ENCODE results near the gene MICALL2. TPM values are rescaled to one million over a fixed set of nuclear protein-coding genes. Genes with fewer than 3 reads are reported as not detected.
"Not testable (repeated sequence)": the region's sequence is repeated elsewhere in the genome, so short reads cannot be mapped to it uniquely, and the experiment has no call there.

The MICALL2 gene
- total and polyA plus RNA-seq, 4 donors, result 41.7 to 346 (median 64.0) TPM

GRCh38 chr7:1444214-1444924 is 14.9 kb downstream of the MICALL2 start:
- no peak for ATAC-seq (ENCODE audit: low FRiP score)

DNA sequence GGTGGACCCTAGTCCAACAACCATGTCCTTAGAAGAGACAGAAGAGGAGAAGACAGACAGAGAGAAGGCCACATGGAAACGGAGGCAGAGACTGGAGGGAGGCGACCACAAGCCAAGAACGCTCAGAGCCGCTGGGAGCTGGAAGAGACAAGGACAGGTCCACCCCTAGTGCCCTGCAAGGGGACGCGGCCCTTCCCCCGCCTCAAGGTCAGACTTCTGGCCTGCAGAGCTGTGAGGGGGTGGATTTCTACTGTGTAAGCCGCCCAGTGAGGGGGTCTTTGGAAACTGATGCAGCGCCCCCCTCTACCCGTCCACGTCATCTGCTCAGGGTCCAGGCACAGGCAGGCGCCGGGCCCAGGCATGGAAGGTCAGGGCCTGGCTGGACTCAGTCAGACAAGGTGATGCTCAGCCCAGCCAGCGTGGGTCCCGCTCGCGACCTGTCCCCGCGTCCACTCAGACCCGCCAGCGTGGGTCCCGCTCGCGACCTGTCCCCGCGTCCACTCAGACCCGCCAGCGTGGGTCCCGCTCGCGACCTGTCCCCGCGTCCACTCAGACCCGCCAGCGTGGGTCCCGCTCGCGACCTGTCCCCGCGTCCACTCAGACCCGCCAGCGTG is 15.6 kb downstream of the MICALL2 start:
- WGBS, 2 donors, result 97 to 98% methylated on average over 17 to 30 of the region's 42 CpGs
- H3K27me3 ChIP-seq (ENCODE audit: control insufficient read depth in 1 of 2, insufficient read depth in 2 of 2, low read length in 1 of 2); H3K4me1 ChIP-seq (ENCODE audit: control insufficient read depth in 1 of 2, insufficient read depth in 2 of 2, low read length in 2 of 2); H3K9me3 ChIP-seq (ENCODE audit: control insufficient read depth, low read length); H3K36me3 ChIP-seq (ENCODE audit: control insufficient read depth in 1 of 2, insufficient read depth in 2 of 2, low read length in 1 of 2); intact Hi-C loops (cut with DNase I); H3K27ac ChIP-seq (ENCODE audit: low read depth in 1 of 2, low read length in 2 of 2); DNase-seq; H3K4me3 ChIP-seq (ENCODE audit: low read length in 2 of 2); ATAC-seq (ENCODE audit: low FRiP score): not testable (repeated sequence)

More at GRCh38 chr7:1444214-1444924, 14.9 kb downstream of the MICALL2 start:
- no peak for DNase-seq
- 91 to 94% methylated on average over 39 to 45 of the region's 45 CpGs for WGBS, 2 donors
- intact Hi-C loops (cut with DNase I), result no loop called here
- no peak overlapping the region for H3K27ac ChIP-seq (ENCODE audit: low read depth in 1 of 2, low read length in 2 of 2)
- H3K4me1 ChIP-seq (ENCODE audit: control insufficient read depth in 1 of 2, insufficient read depth in 2 of 2, low read length in 2 of 2), result no peaks in the 10 kb centered on the region
- H3K36me3 ChIP-seq (ENCODE audit: control insufficient read depth in 1 of 2, insufficient read depth in 2 of 2, low read length in 1 of 2), result no peaks in the 10 kb centered on the region
- H3K4me3 ChIP-seq (ENCODE audit: low read length in 2 of 2), result no peak overlapping the region
- no peaks in the 10 kb centered on the region for H3K9me3 ChIP-seq (ENCODE audit: control insufficient read depth, low read length)
- H3K27me3 ChIP-seq (ENCODE audit: control insufficient read depth in 1 of 2, insufficient read depth in 2 of 2, low read length in 1 of 2), result no peaks in the 10 kb centered on the region

DNA sequence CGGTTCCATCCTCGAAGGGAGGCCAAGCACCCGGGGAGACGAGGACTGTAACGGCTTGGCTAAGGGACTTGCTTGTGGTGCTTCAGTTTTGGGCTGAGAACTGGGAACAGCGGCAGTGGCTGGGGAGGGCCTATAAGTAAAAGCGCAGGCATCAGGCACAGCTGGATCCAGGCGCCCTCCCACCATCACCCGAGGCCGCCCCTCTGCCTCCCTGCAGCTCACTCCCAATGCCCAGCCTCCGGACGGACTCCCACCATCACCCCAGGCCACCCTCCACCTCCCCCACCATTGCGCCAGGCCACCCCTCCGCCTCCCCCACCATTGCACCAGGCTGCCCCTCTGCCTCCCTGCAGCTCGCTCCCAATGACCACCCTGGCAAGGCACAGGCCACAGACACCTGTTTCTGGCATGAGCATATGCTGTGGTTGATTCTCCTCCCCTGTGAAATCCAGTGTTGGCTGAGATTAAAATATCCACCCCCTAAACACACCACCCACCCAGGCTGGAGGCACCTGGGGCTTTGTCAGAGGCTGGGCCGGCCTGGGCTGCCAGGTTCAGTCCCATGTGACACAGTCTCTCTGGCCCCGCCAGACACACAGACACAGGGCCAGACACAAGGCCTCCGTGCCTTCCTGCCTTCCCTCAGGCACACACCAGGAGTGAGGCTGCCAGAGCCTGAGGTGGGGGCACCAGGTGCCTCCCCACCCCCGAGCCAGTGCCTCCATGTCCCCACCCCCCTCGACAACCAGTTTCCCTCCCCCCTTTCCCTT is 16.7 kb downstream of the MICALL2 start:
- Histone ChIP-seq H3K4me1 (ENCODE audit: control insufficient read depth in 1 of 2, insufficient read depth in 2 of 2, low read length in 2 of 2) (no peaks in the 10 kb centered on the region), H3K36me3 (ENCODE audit: control insufficient read depth in 1 of 2, insufficient read depth in 2 of 2, low read length in 1 of 2) (no peaks in the 10 kb centered on the region), H3K4me3 (ENCODE audit: low read length in 2 of 2) (no peak overlapping the region), H3K27ac (ENCODE audit: low read depth in 1 of 2, low read length in 2 of 2) (no peak overlapping the region), H3K27me3 (ENCODE audit: control insufficient read depth in 1 of 2, insufficient read depth in 2 of 2, low read length in 1 of 2) (no peaks in the 10 kb centered on the region), H3K9me3 (ENCODE audit: control insufficient read depth, low read length) (no peaks in the 10 kb centered on the region)
- no peak for DNase-seq
- WGBS, 2 donors, result 89 to 93% methylated on average over 17 to 20 of the region's 20 CpGs
- intact Hi-C loops (cut with DNase I), result no loop called here
- no peak for ATAC-seq (ENCODE audit: low FRiP score)

- H3K27ac ChIP-seq (ENCODE audit: low read depth in 1 of 2, low read length in 2 of 2), result no peak overlapping the region
- H3K27me3 ChIP-seq (ENCODE audit: control insufficient read depth in 1 of 2, insufficient read depth in 2 of 2, low read length in 1 of 2), result no peaks in the 10 kb centered on the region
- whole genome bisulfite sequencing, 2 donors, result 91 to 92% methylated on average over 41 of the region's 41 CpGs
- H3K4me3 ChIP-seq (ENCODE audit: low read length in 2 of 2), result no peak overlapping the region
- no peaks in the 10 kb centered on the region for H3K9me3 ChIP-seq (ENCODE audit: control insufficient read depth, low read length)
- no peaks in the 10 kb centered on the region for H3K36me3 ChIP-seq (ENCODE audit: control insufficient read depth in 1 of 2, insufficient read depth in 2 of 2, low read length in 1 of 2)
- H3K4me1 ChIP-seq (ENCODE audit: control insufficient read depth in 1 of 2, insufficient read depth in 2 of 2, low read length in 2 of 2), result no peaks in the 10 kb centered on the region
- intact Hi-C loops (cut with DNase I), result no loop called here
- no peak for ATAC-seq (ENCODE audit: low FRiP score)
- DNase-seq, result no peak
Measured at GRCh38 chr7:1441615-1442354, 17.5 kb downstream of the MICALL2 start.

DNA sequence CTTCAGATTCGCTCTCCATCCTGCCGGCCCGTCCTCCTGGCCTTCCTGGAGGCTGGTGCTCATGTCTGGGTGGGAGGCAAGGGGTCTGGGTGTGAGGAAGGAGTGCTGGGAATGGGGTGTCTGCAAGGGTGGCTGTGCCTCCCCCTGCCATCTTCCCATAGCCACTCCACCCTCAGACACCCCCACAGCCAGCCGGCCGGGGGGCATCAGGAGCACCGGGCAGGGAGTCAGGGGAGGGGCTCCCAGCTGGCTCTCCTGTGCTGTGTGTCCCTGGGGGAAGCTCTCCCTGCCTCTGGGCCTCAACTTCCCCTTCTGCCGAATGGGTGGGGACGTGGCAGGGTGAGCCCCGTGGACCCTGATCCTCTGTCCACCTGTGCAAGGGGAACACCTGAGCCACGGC is 18.6 kb downstream of the MICALL2 start:
- 91 to 94% methylated on average over 10 of the region's 10 CpGs for WGBS, 2 donors
- ATAC-seq (ENCODE audit: low FRiP score) (no peak), DNase-seq (no peak)
- no peak overlapping the region for H3K27ac ChIP-seq (ENCODE audit: low read depth in 1 of 2, low read length in 2 of 2)
- H3K27me3 ChIP-seq (ENCODE audit: control insufficient read depth in 1 of 2, insufficient read depth in 2 of 2, low read length in 1 of 2), result no peaks in the 10 kb centered on the region
- no peak overlapping the region for H3K4me3 ChIP-seq (ENCODE audit: low read length in 2 of 2)
- no peaks in the 10 kb centered on the region for H3K36me3 ChIP-seq (ENCODE audit: control insufficient read depth in 1 of 2, insufficient read depth in 2 of 2, low read length in 1 of 2)
- intact Hi-C loops (cut with DNase I), result no loop called here
- no peaks in the 10 kb centered on the region for H3K4me1 ChIP-seq (ENCODE audit: control insufficient read depth in 1 of 2, insufficient read depth in 2 of 2, low read length in 2 of 2)
- no peaks in the 10 kb centered on the region for H3K9me3 ChIP-seq (ENCODE audit: control insufficient read depth, low read length)

DNA sequence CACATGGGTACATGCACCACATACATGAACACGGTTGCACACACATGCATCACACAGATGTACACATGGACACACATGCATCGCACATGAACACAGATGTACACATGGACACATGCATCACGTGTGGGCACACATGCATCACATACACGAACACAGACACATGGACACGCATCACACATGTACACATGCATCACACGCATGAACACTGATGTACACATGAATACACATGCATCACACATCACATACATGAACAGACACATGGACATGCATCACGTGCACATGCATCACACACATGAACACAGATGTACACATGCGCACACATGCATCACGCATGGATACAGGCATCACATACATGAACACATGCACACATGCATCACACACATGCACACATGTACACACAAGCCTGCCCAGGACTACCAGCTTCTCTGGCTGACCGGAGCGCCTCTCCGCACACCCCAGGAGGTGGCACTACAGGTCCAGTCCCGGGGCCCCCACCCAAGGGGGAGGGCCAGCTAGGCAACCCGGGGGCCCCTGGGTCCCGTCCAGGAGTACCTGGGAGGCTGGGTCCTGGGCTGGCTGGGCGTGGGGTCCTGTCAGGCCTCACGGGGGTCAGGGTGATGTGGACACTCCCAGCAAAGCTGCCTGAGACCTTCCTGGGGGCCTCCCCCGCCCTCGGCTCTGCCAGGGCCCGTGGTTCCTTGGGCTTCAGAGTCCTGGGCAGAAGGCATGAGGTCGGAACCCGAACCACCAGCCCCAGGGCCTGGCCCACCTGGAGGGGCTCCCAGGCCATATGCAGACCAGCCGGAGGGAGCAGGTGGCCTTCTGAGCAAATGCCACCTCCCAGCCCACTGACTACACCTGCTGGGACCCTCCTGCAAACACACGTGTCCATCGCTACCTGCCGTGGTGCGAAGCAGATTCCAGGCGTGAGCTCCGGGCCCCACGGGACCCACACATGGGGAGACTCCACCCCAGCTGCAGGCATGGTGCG is 19.6 kb downstream of the MICALL2 start:
- H3K4me1 ChIP-seq (ENCODE audit: control insufficient read depth in 1 of 2, insufficient read depth in 2 of 2, low read length in 2 of 2), result no peaks in the 10 kb centered on the region
- intact Hi-C loops (cut with DNase I), result no loop called here
- no peaks in the 10 kb centered on the region for H3K27me3 ChIP-seq (ENCODE audit: control insufficient read depth in 1 of 2, insufficient read depth in 2 of 2, low read length in 1 of 2)
- H3K4me3 ChIP-seq (ENCODE audit: low read length in 2 of 2), result no peak overlapping the region
- ATAC-seq (ENCODE audit: low FRiP score) (no peak), DNase-seq (no peak)
- no peaks in the 10 kb centered on the region for H3K36me3 ChIP-seq (ENCODE audit: control insufficient read depth in 1 of 2, insufficient read depth in 2 of 2, low read length in 1 of 2)
- WGBS, 2 donors, result 88 to 95% methylated on average over 28 to 31 of the region's 31 CpGs
- no peak overlapping the region for H3K27ac ChIP-seq (ENCODE audit: low read depth in 1 of 2, low read length in 2 of 2)
- H3K9me3 ChIP-seq (ENCODE audit: control insufficient read depth, low read length), result no peaks in the 10 kb centered on the region

DNA sequence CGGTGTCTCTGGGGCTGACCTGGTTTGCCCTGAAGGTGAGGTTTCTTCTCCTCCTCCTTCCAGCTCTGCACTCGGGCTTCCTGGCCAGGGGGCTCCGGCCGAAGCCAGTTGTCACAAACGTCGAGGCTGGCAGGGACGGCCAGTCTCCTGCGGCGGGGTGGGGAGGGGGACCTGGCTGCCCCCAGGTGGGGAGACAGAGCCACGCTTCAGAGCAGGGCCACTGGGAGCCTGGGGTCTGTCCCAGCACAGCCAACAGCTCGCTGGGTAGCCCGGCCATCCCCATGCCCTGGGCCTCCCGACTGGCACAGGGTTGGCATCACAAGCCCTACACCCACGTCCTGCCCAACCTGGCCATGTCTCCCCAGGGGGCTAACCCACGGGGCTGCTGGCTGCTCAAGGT is 20.4 kb downstream of the MICALL2 start:
- Histone ChIP-seq H3K27me3 (ENCODE audit: control insufficient read depth in 1 of 2, insufficient read depth in 2 of 2, low read length in 1 of 2) (no peaks in the 10 kb centered on the region), H3K9me3 (ENCODE audit: control insufficient read depth, low read length) (no peaks in the 10 kb centered on the region), H3K27ac (ENCODE audit: low read depth in 1 of 2, low read length in 2 of 2) (no peak overlapping the region), H3K4me1 (ENCODE audit: control insufficient read depth in 1 of 2, insufficient read depth in 2 of 2, low read length in 2 of 2) (no peaks in the 10 kb centered on the region), H3K4me3 (ENCODE audit: low read length in 2 of 2) (no peak overlapping the region), H3K36me3 (ENCODE audit: control insufficient read depth in 1 of 2, insufficient read depth in 2 of 2, low read length in 1 of 2) (no peaks in the 10 kb centered on the region)
- ATAC-seq (ENCODE audit: low FRiP score), result no peak
- intact Hi-C loops (cut with DNase I), result no loop called here
- WGBS, 2 donors, result 86 to 88% methylated on average over 15 of the region's 15 CpGs
- DNase-seq, result no peak

DNA sequence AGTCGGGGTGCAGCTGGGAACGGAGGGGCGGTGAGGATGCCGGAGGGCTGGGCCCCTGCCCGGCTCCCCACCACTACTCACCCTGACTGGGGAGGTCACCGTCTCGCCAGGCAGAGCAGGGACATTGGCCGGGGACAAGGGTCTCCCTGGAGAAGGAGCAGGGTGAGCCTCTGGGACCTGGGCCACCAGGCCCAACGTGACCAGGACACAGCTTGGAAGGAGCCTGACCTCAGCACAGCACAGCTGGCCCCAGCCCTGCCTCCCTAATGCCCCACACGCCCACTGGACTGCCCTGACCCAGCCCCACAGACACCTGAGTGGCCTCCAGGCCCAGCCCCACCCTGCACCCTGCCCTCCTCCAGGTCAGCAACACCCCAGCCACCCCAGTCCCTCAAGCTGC is 21.1 kb downstream of the MICALL2 start:
- intact Hi-C loops (cut with DNase I), result no loop called here
- Histone ChIP-seq H3K27me3 (ENCODE audit: control insufficient read depth in 1 of 2, insufficient read depth in 2 of 2, low read length in 1 of 2) (no peaks in the 10 kb centered on the region), H3K4me1 (ENCODE audit: control insufficient read depth in 1 of 2, insufficient read depth in 2 of 2, low read length in 2 of 2) (no peaks in the 10 kb centered on the region), H3K9me3 (ENCODE audit: control insufficient read depth, low read length) (no peaks in the 10 kb centered on the region), H3K27ac (ENCODE audit: low read depth in 1 of 2, low read length in 2 of 2) (no peak overlapping the region), H3K4me3 (ENCODE audit: low read length in 2 of 2) (no peak overlapping the region), H3K36me3 (ENCODE audit: control insufficient read depth in 1 of 2, insufficient read depth in 2 of 2, low read length in 1 of 2) (no peaks in the 10 kb centered on the region)
- 92 to 93% methylated on average over 6 to 10 of the region's 10 CpGs for WGBS, 2 donors
- ATAC-seq (ENCODE audit: low FRiP score) (no peak), DNase-seq (no peak)
